ENCODE results near the gene CAST.

CAST gene

GRCh38 chr5:96636046-96636445 is 26.1 kb upstream of the CAST start:
- TF ChIP-seq CTCF (IDR thresholded peaks at IDR 0.05) (no peak), ZFX (IDR thresholded peaks at IDR 0.05; ENCODE audit: borderline replicate concordance) (no peak)
- no peak overlapping the region for H3K27ac ChIP-seq

GRCh38 chr5:96636594-96636993 is 25.6 kb upstream of the CAST start:
- TF ChIP-seq CTCF (IDR thresholded peaks at IDR 0.05) (no peak), ZFX (IDR thresholded peaks at IDR 0.05; ENCODE audit: borderline replicate concordance) (no peak)
- H3K27ac ChIP-seq: no peak overlapping the region

GRCh38 chr5:96637196-96637595 is 25.0 kb upstream of the CAST start:
- TF ChIP-seq ZFX (IDR thresholded peaks at IDR 0.05; ENCODE audit: borderline replicate concordance): no peak
- no peak for TF ChIP-seq CTCF (IDR thresholded peaks at IDR 0.05)

GRCh38 chr5:96638561-96638960 is 23.6 kb upstream of the CAST start:
- TF ChIP-seq CTCF (IDR thresholded peaks at IDR 0.05): no peak
- no peak for TF ChIP-seq ZFX (IDR thresholded peaks at IDR 0.05; ENCODE audit: borderline replicate concordance)
- no peak overlapping the region for H3K27ac ChIP-seq

More at GRCh38 chr5:96637196-96637595, 25.0 kb upstream of the CAST start:
- H3K27ac ChIP-seq: no peak overlapping the region

GRCh38 chr5:96640696-96641095 is 21.5 kb upstream of the CAST start:
- TF ChIP-seq CTCF (IDR thresholded peaks at IDR 0.05): no peak
- no peak for TF ChIP-seq ZFX (IDR thresholded peaks at IDR 0.05; ENCODE audit: borderline replicate concordance)
- no peak overlapping the region for H3K27ac ChIP-seq

GRCh38 chr5:96641368-96642280 is 20.6 kb upstream of the CAST start:
- TF ChIP-seq CTCF (IDR thresholded peaks at IDR 0.05) (no peak), ZFX (IDR thresholded peaks at IDR 0.05; ENCODE audit: borderline replicate concordance) (no peak)
- no peak overlapping the region for H3K27ac ChIP-seq

- H3K27ac ChIP-seq: no peak overlapping the region
- TF ChIP-seq ZFX (IDR thresholded peaks at IDR 0.05; ENCODE audit: borderline replicate concordance) (no peak), CTCF (IDR thresholded peaks at IDR 0.05) (no peak)
Observed at GRCh38 chr5:96642281-96642640, 19.9 kb upstream of the CAST start.
